NCI-H1930 (cell line): ENCODE measurements around the gene RGL1.
A peak's percentile ranks its signal among the peaks of the same experiment; 100 is the strongest.
"Not testable (repeated sequence)": the region's sequence is repeated elsewhere in the genome, so short reads cannot be mapped to it uniquely, and the experiment has no call there.

Source experiments
- DNase-seq, 2 experiments: peaks; one replicate each; lab custom pipeline; 2025; lab: John Stamatoyannopoulos, UW

The RGL1 gene

GRCh38 chr1:183804916-183805841, at the start of gene RGL1:
Gene RGL1 (plus strand): TSS chr1:183805120. CDS start chr1:183805298, 178 bp downstream.
- DNase-seq = peak in 1 of 2 experiments; percentile 10

GRCh38 chr1:183756326-183756725, 48.6 kb upstream of the RGL1 start:
- no peak for DNase-seq

GRCh38 chr1:183757061-183757460, 47.9 kb upstream of the RGL1 start:
- no peak for DNase-seq

- DNase-seq = no peak
Measured at GRCh38 chr1:183758913-183759312, 46.0 kb upstream of the RGL1 start.

GRCh38 chr1:183760661-183761060, 44.3 kb upstream of the RGL1 start:
- no peak for DNase-seq

- no peak for DNase-seq
Measured at GRCh38 chr1:183761871-183762270, 43.0 kb upstream of the RGL1 start.

GRCh38 chr1:183762856-183763255, 42.1 kb upstream of the RGL1 start:
- not testable (repeated sequence) for DNase-seq

- DNase-seq = no peak
Measured at GRCh38 chr1:183764981-183765380, 39.9 kb upstream of the RGL1 start.

- no peak for DNase-seq
Measured at GRCh38 chr1:183769956-183770815, 34.7 kb upstream of the RGL1 start.

- no peak for DNase-seq
Measured at GRCh38 chr1:183770816-183771128, 34.1 kb upstream of the RGL1 start.

- no peak for DNase-seq
Measured at GRCh38 chr1:183773482-183774274, 31.2 kb upstream of the RGL1 start.

- no peak for DNase-seq
Measured at GRCh38 chr1:183774938-183775337, 30.0 kb upstream of the RGL1 start.

GRCh38 chr1:183776731-183777130, 28.2 kb upstream of the RGL1 start:
- no peak for DNase-seq

- DNase-seq = peak in 1 of 2 experiments; percentile 49
Measured at GRCh38 chr1:183777328-183777727, 27.6 kb upstream of the RGL1 start.

GRCh38 chr1:183778045-183778444, 26.9 kb upstream of the RGL1 start:
- no peak for DNase-seq

- DNase-seq = no peak
Measured at GRCh38 chr1:183778568-183779433, 26.1 kb upstream of the RGL1 start.

- no peak for DNase-seq
Measured at GRCh38 chr1:183780159-183780558, 24.8 kb upstream of the RGL1 start.

- DNase-seq = no peak
Measured at GRCh38 chr1:183780757-183781156, 24.2 kb upstream of the RGL1 start.

- no peak for DNase-seq
Measured at GRCh38 chr1:183783342-183783741, 21.6 kb upstream of the RGL1 start.

- no peak for DNase-seq
Measured at GRCh38 chr1:183783767-183784637, 20.9 kb upstream of the RGL1 start.
